Stimulated activated CD4-positive, alpha-beta T cell treated with anti-CD3 and anti-CD28 coated beads, Interleukin-2, amount 100 ng/mL, for 4 hours (primary cell): ENCODE results near the gene C11orf42.

Experiments
- DNase-seq: peaks from one replicate; pipeline ENCODE4 v3.0.0-alpha.2; 2020; ENCODE audit warnings: low read depth

The C11orf42 gene

DNA sequence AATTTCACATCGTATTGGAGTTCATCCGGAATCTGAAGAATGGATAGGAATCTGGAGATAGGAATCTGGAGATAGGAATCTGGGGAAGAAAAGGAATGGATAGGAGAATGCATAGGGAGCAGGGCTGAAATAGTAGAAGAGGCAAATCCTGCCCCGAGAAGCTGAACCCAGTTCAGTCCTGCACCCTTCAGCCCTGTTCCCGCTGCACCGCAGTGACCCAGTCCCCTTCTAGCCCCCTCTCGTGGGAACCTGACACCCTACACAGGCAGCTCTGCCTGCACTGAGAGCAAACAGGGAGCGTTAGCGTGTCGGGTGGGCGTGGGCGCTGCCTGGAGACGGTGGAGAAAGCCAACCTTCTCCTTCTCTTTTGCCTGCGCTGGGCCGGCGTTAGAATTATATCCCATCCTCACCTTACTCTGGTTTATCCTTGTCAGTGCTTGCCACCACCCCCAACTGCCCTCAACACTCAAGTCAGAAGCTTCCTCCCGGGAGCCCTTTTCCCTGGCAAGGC is 53.3 kb downstream of the C11orf42 start:
- DNase-seq: no peak

DNA sequence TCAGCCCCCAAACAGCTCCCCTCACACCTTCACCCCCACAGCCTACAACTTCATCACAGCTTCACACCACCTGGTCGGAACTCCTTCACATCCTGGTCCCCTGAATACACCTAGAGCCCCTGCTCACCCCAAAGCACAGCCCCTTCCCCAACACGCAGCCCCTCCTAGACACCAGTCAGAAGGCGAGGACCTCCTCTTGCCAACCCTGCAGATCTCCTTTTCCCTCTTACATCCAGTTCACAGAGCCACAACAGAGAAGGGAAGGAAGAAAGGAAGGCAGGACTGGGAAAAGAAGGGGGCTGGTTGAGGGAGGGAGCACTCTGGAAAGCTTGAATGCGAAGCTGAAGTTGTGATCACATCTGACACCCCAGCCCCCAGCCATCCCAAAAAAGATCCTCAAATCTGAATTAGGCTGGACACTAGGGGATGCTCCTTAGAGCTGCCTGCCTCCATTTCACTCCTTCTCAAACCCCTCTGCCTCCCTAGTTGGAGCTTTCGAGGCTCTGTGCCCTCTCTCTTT is 54.9 kb downstream of the C11orf42 start:
- DNase-seq: no peak
